Body of pancreas (tissue), 4 donors: ENCODE measurements around the gene CDH22. TPM values are rescaled to one million over a fixed set of nuclear protein-coding genes. Genes with fewer than 3 reads are reported as not detected.

ENCODE experiments used
- ATAC-seq: fragments of 150-250 bp; one replicate; pipeline ENCODE4 v1.9.1; 2016
- DNase-seq, 4 donors: peaks; one replicate each; pipeline ENCODE4 v3.0.0-alpha.2; 2019
- H3K27ac ChIP-seq, 4 donors: fragments of 200-600 bp; sonication (generic); 1 replicate in 3 of 4; 2 replicates in 1 of 4; pipeline versions ENCODE4 v1.5.1 to v1.6.1; 2016 to 2019; ENCODE audit warnings: mild to moderate bottlenecking in 1 of 4, mixed read lengths in 1 of 4, moderate library complexity in 1 of 4
- H3K27me3 ChIP-seq, 2 donors: fragments of 200-600 bp; sonication (generic); one replicate each; pipeline ENCODE4 v1.6.0; 2016; ENCODE audit warnings: mild to moderate bottlenecking in 1 of 2
- H3K36me3 ChIP-seq, 2 donors: fragments of 200-600 bp; sonication (generic); replicated peaks in 1 of 2; 2 replicates each; pipeline ENCODE4 v1.5.1; 2016; ENCODE audit warnings: low read depth in 2 of 2; ENCODE audit not compliant: insufficient read depth in 1 of 2
- H3K4me1 ChIP-seq: fragments of 200-600 bp; sonication (generic); one replicate; pipeline ENCODE4 v1.6.0; 2016
- H3K4me3 ChIP-seq, 2 donors: fragments of 200-600 bp; sonication (generic); 1 replicate in 1 of 2; 2 replicates in 1 of 2; pipeline ENCODE4 v1.5.1; 2016 to 2019
- H3K9me3 ChIP-seq, 3 donors: fragments of 200-600 bp; sonication (generic); 1 replicate in 2 of 3; 2 replicates in 1 of 3; pipeline ENCODE4 v1.5.1; 2016
- POLR2A ChIP-seq, 3 donors: fragments of 450-650 bp; IDR thresholded peaks; one replicate each; pipeline ENCODE4 v1.6.1; 2016; ENCODE audit warnings: antibody characterized with exemption in 3 of 3, mild to moderate bottlenecking in 2 of 3
- WGBS, 2 donors: methylation state at CpG; one replicate each; pipeline ENCODE4 v1.1.5; 2017; 5-methylcytosine and 5-hydroxymethylcytosine counted together
- intact Hi-C: fragments of 100-400 bp; cut with DNase I; formaldehyde crosslinking; loops from one replicate; pipeline ENCODE4 v1.15.1; 2023
- total RNA-seq, 2 donors: library from RNA; depleted of rRNA; stranded (reverse); fragments of >200 nt; gene quantifications; one replicate each; pipeline ENCODE4 v1.1.0, GENCODE V29; 2016
- TF ChIP-seq, protein P1 (sequence below), 7 experiments: fragments of 450-650 bp in 4 of 7; fragments of 200-600 bp in 3 of 7; sonication (generic) in 3 of 7; IDR thresholded peaks; one replicate each; pipeline ENCODE4 v1.5.1; 2016 to 2019; ENCODE audit warnings: antibody characterized with exemption in 7 of 7

Gene CDH22
- total RNA-seq, 2 donors from 2014 or later = 1.3 to 2.1 TPM

DNA sequence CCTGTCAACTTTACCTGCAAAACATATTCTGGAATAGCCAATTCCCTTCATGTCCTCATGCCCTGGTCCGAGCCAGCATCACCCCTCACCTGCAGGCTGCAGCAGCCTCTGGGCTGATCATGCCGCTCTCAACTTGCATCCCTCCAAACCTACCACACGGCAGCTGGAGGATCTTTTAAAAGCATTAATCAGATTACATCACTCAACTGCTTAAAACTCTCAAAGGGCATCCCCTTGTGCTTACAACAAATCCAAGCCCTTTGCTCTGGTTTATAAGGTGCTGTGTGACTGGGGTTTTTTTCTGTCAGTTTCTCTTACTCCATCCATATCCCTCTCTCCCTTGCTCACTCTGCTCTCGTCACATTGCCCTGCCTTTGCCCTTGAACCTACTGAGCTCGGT is 166.2 kb downstream of the CDH22 start:
- peaks cover 6% of the 10 kb centered on the region for H3K4me1 ChIP-seq
- H3K36me3 ChIP-seq = no peaks in the 10 kb centered on the region
- H3K27ac ChIP-seq = no peak overlapping the region
- H3K27me3 ChIP-seq = no peaks in the 10 kb centered on the region
- WGBS, 2 donors = 37 to 46% methylated on average over 5 of the region's 5 CpGs
- TF ChIP-seq, protein P1, sequence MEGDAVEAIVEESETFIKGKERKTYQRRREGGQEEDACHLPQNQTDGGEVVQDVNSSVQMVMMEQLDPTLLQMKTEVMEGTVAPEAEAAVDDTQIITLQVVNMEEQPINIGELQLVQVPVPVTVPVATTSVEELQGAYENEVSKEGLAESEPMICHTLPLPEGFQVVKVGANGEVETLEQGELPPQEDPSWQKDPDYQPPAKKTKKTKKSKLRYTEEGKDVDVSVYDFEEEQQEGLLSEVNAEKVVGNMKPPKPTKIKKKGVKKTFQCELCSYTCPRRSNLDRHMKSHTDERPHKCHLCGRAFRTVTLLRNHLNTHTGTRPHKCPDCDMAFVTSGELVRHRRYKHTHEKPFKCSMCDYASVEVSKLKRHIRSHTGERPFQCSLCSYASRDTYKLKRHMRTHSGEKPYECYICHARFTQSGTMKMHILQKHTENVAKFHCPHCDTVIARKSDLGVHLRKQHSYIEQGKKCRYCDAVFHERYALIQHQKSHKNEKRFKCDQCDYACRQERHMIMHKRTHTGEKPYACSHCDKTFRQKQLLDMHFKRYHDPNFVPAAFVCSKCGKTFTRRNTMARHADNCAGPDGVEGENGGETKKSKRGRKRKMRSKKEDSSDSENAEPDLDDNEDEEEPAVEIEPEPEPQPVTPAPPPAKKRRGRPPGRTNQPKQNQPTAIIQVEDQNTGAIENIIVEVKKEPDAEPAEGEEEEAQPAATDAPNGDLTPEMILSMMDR (IDR thresholded peaks at IDR 0.05) = no peak
- TF ChIP-seq POLR2A (IDR thresholded peaks at IDR 0.05) = no peak
- intact Hi-C loops = no loop called here
- H3K4me3 ChIP-seq = no peak overlapping the region
- DNase-seq = no peak
- H3K9me3 ChIP-seq = no peaks in the 10 kb centered on the region
- ATAC-seq = no peak

- H3K27me3 ChIP-seq = no peaks in the 10 kb centered on the region
- DNase-seq = peak in 1 of 4 donors; percentile 14
- intact Hi-C loops = no loop called here
- ATAC-seq = peak; percentile 35
- H3K9me3 ChIP-seq = no peaks in the 10 kb centered on the region
- peaks cover 6% of the 10 kb centered on the region for H3K4me1 ChIP-seq
- TF ChIP-seq POLR2A (IDR thresholded peaks at IDR 0.05) = no peak
- TF ChIP-seq, protein P1 (IDR thresholded peaks at IDR 0.05) = no peak
- H3K36me3 ChIP-seq = no peaks in the 10 kb centered on the region
- H3K4me3 ChIP-seq = no peak overlapping the region
- WGBS, 2 donors = 38% methylated on average over 5 of the region's 5 CpGs
- no peak overlapping the region for H3K27ac ChIP-seq
These were observed 168.3 kb downstream of the CDH22 start for GRCh38 chr20:46139908-46140482.

DNA sequence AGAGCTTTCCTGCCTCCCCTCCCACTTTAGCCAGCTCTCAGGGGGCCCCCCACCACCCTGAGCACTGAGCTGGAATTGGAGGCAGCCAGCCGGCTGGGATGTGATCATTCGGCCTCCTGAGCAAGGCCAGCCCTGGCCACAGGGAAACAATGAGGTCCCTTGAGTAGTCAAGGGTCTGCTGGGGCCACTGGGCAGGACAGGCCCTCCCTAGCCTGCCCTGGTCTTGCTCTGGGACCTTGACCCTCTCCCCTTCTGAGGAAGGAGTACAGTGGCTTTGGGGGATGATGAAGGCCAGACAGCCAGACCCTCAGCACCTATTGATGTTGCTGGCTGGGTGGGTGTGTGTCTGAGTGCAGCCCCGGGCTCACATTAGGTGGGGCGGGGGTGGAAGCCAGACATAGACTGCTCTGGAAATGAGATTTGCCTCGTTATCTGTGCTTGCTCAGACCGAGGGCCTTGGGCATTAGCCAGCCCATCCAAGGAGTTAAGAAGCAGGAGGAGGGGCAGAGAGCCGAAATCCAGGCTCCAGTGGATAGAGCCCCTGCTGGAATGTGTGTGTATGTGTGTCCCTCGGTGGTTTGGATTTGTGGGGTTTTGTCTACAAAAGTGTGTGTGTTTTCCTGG is 168.9 kb downstream of the CDH22 start:
- H3K4me3 ChIP-seq = no peak overlapping the region
- TF ChIP-seq, protein P1 (IDR thresholded peaks at IDR 0.05) = no peak
- TF ChIP-seq POLR2A (IDR thresholded peaks at IDR 0.05) = no peak
- intact Hi-C loops = no loop called here
- ATAC-seq = no peak
- H3K36me3 ChIP-seq = no peaks in the 10 kb centered on the region
- DNase-seq = no peak
- H3K9me3 ChIP-seq = no peaks in the 10 kb centered on the region
- 30 to 47% methylated on average over 6 to 8 of the region's 8 CpGs for WGBS, 2 donors
- H3K4me1 ChIP-seq = peaks cover 6% of the 10 kb centered on the region
- no peaks in the 10 kb centered on the region for H3K27me3 ChIP-seq
- no peak overlapping the region for H3K27ac ChIP-seq

GRCh38 chr20:46137816-46138215 is 170.5 kb downstream of the CDH22 start:
- H3K27me3 ChIP-seq = no peaks in the 10 kb centered on the region
- peaks cover 7% of the 10 kb centered on the region for H3K4me1 ChIP-seq
- H3K4me3 ChIP-seq = no peak overlapping the region
- 56 to 71% methylated on average over 5 of the region's 5 CpGs for WGBS, 2 donors
- DNase-seq = no peak
- intact Hi-C loops = no loop called here
- H3K36me3 ChIP-seq = no peaks in the 10 kb centered on the region
- TF ChIP-seq, protein P1 (IDR thresholded peaks at IDR 0.05) = no peak
- TF ChIP-seq POLR2A (IDR thresholded peaks at IDR 0.05) = no peak
- no peak for ATAC-seq
- H3K9me3 ChIP-seq = no peaks in the 10 kb centered on the region
- H3K27ac ChIP-seq = no peak overlapping the region
